Left ventricle myocardium inferior (tissue), 1 donor: ENCODE measurements around the gene TLCD3A. TPM values are rescaled to one million over a fixed set of nuclear protein-coding genes. Genes with fewer than 3 reads are reported as not detected.

Experiments
- DNase-seq: peaks from one replicate; pipeline ENCODE4 v3.0.0-alpha.2; 2020
- H3K27ac ChIP-seq: fragments of 200-600 bp; replicated peaks from 2 replicates; pipeline ENCODE4 v1.8.0; 2021
- H3K27me3 ChIP-seq: fragments of 200-600 bp; 2 replicates; pipeline ENCODE4 v1.8.0; 2021; ENCODE audit warnings: low read depth
- H3K36me3 ChIP-seq: fragments of 200-600 bp; 2 replicates; pipeline ENCODE4 v1.8.0; 2021
- H3K4me1 ChIP-seq: fragments of 200-600 bp; 2 replicates; pipeline ENCODE4 v1.8.0; 2021
- H3K4me3 ChIP-seq: fragments of 200-600 bp; 2 replicates; pipeline ENCODE4 v1.8.0; 2021; ENCODE audit warnings: mild to moderate bottlenecking, moderate library complexity
- H3K9me3 ChIP-seq: fragments of 200-600 bp; replicated peaks from 2 replicates; pipeline ENCODE4 v1.8.0; 2021
- intact Hi-C: fragments of 100-400 bp; cut with micrococcal nuclease; formaldehyde crosslinking; loops from one replicate; pipeline ENCODE4 v1.11.0; 2022
- total RNA-seq: library from RNA; stranded (reverse); fragmentation: NEBNext Ultra II Directional; extraction: Animal tissue kit (Norgen Biotek cat#: 25700); gene quantifications from one replicate; pipeline ENCODE4 v1.2.1, GENCODE V29; 2021
- TF ChIP-seq, protein P1 (sequence below): fragments of 200-600 bp; IDR thresholded peaks from 2 replicates; pipeline ENCODE4 v1.8.0; 2021; ENCODE audit warnings: antibody characterized with exemption, mild to moderate bottlenecking, borderline replicate concordance
- donor health status: DM: no; HTN: yes; CAD: no; lungs with severe emphysema.

Gene TLCD3A
- total RNA-seq, 1 donor from 2014 or later = 1.5 TPM

DNA sequence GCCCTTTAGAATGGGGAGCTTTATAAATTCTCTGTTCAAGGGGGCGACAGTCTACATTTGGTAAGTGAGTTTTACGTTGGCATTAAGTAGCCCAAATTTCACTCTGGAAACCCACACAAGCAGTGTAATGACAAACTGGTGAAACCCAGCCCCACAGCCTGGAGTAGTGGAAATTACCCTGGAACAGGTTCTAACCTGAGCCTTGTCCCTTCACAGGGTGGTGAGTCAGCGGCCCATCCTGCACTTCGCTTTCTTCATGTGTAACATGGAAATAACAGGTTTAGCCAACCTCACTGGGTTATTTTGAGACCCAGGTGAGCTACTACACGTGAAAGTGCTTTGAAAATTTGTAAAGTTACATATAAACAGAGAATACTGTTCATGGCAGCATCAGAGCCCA, 3.5 kb upstream of the TLCD3A start:
- no peak overlapping the region for H3K27ac ChIP-seq
- TF ChIP-seq, protein P1, sequence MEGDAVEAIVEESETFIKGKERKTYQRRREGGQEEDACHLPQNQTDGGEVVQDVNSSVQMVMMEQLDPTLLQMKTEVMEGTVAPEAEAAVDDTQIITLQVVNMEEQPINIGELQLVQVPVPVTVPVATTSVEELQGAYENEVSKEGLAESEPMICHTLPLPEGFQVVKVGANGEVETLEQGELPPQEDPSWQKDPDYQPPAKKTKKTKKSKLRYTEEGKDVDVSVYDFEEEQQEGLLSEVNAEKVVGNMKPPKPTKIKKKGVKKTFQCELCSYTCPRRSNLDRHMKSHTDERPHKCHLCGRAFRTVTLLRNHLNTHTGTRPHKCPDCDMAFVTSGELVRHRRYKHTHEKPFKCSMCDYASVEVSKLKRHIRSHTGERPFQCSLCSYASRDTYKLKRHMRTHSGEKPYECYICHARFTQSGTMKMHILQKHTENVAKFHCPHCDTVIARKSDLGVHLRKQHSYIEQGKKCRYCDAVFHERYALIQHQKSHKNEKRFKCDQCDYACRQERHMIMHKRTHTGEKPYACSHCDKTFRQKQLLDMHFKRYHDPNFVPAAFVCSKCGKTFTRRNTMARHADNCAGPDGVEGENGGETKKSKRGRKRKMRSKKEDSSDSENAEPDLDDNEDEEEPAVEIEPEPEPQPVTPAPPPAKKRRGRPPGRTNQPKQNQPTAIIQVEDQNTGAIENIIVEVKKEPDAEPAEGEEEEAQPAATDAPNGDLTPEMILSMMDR = no peak
- intact Hi-C loops = no loop called here
- H3K4me3 ChIP-seq = no peak overlapping the region
- H3K9me3 ChIP-seq = no peaks in the 10 kb centered on the region
- no peaks in the 10 kb centered on the region for H3K36me3 ChIP-seq
- no peak for DNase-seq
- H3K27me3 ChIP-seq = no peaks in the 10 kb centered on the region
- peaks cover 25% of the 10 kb centered on the region for H3K4me1 ChIP-seq

DNA sequence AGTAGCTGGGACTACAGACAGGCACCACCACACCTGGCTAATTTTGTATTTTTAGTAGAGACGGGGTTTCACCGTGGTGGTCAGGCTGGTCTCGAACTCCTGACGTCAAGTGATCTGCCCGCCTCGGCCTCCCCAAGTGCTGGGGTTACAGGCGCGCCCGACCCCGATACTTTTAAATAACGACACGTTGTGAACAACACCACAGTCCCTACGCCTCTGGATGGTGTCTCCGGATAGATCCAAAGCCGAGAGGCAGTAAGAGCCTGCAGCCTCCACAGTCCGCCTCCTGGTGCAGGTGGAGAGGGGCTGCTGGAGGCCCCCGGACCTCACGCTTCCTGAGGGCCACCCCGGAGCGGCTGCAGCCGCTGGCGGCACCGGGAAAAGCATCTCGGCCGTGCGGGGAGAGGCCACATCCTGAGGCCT, 741 bp upstream of the TLCD3A start:
- no peak for DNase-seq
- peak overlapping the region; percentile 90 for H3K4me3 ChIP-seq
- no peaks in the 10 kb centered on the region for H3K27me3 ChIP-seq
- peaks cover 25% of the 10 kb centered on the region for H3K4me1 ChIP-seq
- intact Hi-C loops = no loop called here
- H3K9me3 ChIP-seq = no peaks in the 10 kb centered on the region
- H3K27ac ChIP-seq = peak overlapping the region; percentile 84
- H3K36me3 ChIP-seq = no peaks in the 10 kb centered on the region
- TF ChIP-seq, protein P1 = no peak

DNA sequence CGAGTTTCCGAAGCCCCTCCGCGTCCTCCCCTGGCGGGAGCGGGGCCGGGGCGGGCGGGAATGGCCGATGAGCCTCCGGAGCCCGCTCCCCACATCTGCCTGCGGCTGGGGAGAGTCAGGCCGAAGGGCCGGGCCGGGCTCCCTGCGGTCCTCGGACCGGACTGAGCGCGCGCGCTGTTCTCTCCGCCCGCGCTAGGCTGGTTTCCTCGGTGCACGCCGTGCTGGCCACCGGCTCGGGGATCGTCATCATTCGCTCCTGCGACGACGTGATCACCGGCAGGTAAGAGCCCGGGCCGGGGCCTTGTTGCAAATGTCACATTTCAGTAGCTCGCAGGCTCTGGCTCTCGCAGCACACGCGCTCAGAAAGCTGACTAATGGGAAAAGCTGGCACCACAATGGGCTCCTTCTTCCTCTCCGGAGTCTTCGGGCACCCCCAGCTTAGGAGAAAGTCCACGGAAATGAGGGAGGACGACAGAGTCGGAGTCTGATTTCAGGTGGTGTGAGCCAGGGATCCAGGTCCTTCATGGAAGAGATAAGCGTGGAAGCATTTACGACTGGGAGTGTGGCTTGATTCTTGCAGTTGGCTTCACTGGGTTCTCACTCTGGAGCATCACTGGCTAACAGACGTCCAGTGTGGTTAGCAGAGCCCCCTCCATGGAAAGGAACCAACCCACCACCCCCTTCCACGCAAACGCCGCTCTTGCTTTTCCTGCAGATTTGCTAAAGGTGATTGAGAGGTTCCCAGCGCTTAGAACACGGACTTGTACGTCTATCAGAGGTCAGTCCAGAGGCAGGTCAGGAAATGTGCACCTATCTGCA, 715 bp downstream of the TLCD3A start:
- Histone ChIP-seq H3K9me3 (no peaks in the 10 kb centered on the region), H3K36me3 (peaks cover under 1% of the 10 kb centered on the region), H3K4me1 (peaks cover 25% of the 10 kb centered on the region), H3K4me3 (peak overlapping the region; percentile 90), H3K27me3 (no peaks in the 10 kb centered on the region), H3K27ac (peak overlapping the region; percentile 84)
- DNase-seq = peak; percentile 36
- TF ChIP-seq, protein P1 = no peak
- intact Hi-C loops = no loop called here

DNA sequence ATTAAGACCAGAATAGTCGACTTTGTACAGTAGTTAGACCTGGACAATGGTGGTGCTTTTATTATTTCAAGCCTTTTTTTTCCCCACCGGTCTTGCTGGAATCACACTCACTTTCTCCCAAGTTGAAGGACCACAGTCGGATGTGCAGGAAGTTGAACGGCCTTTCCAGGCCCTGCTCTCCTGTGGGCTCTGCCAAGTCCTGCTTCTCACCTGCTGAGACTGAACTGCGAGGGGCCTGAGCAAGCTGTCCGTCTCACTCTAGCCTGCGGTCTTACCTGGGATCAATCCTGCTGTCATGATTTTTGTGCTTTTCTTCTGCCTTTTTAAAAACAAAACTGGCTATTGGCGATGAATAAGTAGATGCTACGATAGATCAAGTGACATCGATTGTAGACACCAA, 1.3 kb downstream of the TLCD3A start:
- TF ChIP-seq, protein P1 = no peak
- intact Hi-C loops = no loop called here
- peak overlapping the region; percentile 84 for H3K27ac ChIP-seq
- peaks cover 6% of the 10 kb centered on the region for H3K36me3 ChIP-seq
- no peaks in the 10 kb centered on the region for H3K9me3 ChIP-seq
- H3K4me3 ChIP-seq = peak overlapping the region; percentile 90
- no peak for DNase-seq
- peaks cover 25% of the 10 kb centered on the region for H3K4me1 ChIP-seq
- no peaks in the 10 kb centered on the region for H3K27me3 ChIP-seq

DNA sequence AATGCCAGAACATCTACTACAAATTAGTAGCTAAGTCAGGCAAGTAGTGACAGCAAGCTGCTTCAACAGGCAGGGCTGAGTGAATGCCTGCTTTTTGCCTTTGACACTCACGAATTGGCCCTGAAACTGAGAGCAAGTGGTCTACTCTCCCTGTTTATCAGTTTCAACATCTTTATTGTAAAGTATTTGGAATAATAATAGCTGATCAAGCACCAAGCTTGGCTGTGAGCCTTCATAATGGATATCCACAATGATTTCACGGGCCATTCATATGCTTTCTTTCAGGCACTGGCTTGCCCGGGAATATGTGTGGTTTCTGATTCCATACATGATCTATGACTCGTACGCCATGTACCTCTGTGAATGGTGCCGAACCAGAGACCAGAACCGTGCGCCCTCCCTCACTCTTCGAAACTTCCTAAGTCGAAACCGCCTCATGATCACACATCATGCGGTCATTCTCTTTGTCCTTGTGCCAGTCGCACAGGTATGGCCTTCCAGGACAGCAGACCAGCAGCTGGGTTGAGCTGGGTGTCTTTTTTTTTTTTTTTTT, 5.2 kb downstream of the TLCD3A start:
- no peaks in the 10 kb centered on the region for H3K9me3 ChIP-seq
- intact Hi-C loops = no loop called here
- no peak overlapping the region for H3K4me3 ChIP-seq
- no peaks in the 10 kb centered on the region for H3K27me3 ChIP-seq
- no peak for DNase-seq
- TF ChIP-seq, protein P1 = no peak
- no peak overlapping the region for H3K27ac ChIP-seq
- H3K36me3 ChIP-seq = peaks cover 34% of the 10 kb centered on the region
- H3K4me1 ChIP-seq = peaks cover 13% of the 10 kb centered on the region
